Measurements from ENCODE around the gene LRRIQ3.

The LRRIQ3 gene

DNA sequence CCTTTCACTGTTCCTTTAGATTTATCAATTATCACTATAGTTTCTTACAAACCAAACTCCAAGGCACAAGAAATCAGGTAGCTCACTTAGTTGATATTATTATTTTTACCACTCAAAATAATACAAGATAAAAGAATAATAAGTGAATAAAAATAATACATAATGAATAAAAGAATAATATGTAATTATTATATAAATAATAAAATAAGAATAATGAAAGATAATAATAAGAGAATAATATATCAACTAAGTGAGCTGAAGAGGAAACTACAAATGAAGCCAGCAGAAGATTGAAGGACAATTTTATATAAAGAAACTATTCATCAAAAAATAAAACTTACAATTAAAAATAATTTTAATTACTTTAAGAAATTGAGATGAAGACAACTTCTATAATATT, 90.6 kb downstream of the LRRIQ3 start:
- DNase-seq = no peak

- DNase-seq = no peak
Measured at GRCh38 chr1:74091371-74091770, 106.6 kb downstream of the LRRIQ3 start.

GRCh38 chr1:74083128-74083527, 114.8 kb downstream of the LRRIQ3 start:
- no peak for DNase-seq

GRCh38 chr1:74065081-74065480, 132.9 kb downstream of the LRRIQ3 start:
- no peak for DNase-seq

- DNase-seq = no peak
Measured at GRCh38 chr1:74057719-74058118, 140.3 kb downstream of the LRRIQ3 start.

DNA sequence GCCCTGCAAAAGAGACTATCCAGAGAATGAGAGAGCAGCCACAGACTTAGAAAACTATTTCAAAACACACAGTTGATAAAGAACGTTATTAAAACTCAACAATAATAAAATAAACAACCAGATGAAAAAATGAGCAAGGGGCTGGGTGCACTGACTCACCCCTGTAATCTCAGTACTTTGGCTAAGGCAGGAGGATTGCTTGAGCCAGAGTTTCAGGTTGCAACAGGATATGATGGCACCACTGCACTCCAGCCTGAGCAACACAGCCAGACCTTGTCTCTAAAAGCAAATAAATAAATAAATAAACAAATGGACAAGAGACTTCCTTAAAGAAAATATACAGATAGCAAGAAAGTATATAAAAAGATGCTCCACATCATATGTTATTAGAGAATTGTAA, 144.6 kb downstream of the LRRIQ3 start:
- DNase-seq = no peak

GRCh38 chr1:74050386-74050785, 147.6 kb downstream of the LRRIQ3 start:
- no peak for DNase-seq

DNA sequence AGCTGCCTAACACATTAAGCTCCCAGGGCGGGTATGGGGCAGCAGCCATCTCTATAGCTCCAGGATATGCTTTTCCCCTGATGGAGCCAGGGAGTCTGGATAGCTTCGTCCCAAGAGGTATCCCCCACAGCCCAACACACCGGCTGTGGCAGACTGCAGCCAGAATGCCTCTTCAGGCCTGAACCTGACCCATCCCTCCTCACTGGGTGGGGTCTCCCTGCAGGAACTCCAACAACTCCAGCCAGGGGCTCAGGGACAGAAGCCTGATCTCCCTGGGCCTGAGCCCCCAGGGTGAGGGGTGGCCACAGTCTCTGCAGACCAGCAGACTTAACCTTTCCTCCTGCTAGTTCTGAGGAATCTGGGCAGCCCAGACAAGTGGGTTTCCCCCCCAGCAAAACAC, 159.9 kb downstream of the LRRIQ3 start:
- no peak for DNase-seq

DNA sequence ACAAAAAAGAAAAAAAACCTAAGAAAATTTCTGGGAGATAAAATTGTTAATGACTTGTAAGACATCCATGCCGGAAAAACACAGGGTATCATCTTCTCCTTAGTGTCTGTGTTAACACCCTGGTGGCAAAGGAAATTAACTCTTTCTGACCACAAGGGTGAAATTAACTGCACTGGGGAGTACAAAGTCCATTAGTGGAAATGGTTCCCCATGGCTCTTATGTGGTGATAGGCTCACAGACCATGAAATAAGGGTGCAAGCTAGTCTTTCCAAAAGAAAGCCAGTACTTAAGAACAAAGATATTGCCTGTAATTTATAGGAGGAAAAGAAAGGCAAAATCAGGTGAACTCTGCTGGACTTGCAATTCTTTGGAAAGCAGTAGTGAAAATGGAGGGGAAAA, 185.4 kb downstream of the LRRIQ3 start:
- DNase-seq = no peak

GRCh38 chr1:74011736-74012135, 186.2 kb downstream of the LRRIQ3 start:
- DNase-seq = no peak

DNA sequence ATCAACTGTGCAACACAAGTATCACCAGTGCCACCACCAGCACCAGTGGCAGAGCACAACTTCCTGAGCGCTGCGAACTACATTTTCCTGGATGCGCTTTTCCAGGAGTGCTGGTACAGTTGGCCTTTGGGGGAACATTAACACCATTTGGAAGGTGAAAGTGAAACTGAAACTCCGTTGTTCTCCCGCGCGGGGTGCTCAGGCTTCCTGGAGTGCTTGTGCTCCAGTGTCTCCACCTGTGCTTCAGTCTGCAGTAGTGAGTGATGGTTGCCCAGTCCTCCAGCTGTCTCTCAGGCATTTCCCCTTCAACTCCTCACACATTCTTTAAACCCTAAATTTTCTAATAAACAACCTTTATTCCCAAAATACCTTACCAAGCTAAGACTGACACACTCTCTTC, 187.8 kb downstream of the LRRIQ3 start:
- no peak for DNase-seq

DNA sequence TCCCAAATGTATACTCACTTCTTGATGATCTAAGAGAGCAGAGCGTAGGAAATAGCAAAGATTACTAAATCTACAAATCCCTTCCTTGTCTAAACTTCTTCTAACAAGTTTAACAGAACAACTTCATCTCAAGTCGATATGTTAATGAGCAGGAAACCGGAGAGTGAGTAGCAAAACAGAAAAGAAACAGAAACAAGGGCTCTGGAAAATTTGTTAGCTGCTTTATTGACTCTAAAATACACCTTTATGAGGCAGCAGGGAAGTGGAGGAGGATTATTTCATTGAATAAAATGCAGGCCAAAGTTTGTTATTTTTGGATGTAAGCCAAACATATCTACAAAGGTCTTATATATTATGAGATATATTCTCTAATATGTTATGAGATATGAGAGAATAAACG, 192.4 kb downstream of the LRRIQ3 start:
- DNase-seq = no peak

GRCh38 chr1:74003806-74004205, 194.2 kb downstream of the LRRIQ3 start:
- DNase-seq = no peak

DNA sequence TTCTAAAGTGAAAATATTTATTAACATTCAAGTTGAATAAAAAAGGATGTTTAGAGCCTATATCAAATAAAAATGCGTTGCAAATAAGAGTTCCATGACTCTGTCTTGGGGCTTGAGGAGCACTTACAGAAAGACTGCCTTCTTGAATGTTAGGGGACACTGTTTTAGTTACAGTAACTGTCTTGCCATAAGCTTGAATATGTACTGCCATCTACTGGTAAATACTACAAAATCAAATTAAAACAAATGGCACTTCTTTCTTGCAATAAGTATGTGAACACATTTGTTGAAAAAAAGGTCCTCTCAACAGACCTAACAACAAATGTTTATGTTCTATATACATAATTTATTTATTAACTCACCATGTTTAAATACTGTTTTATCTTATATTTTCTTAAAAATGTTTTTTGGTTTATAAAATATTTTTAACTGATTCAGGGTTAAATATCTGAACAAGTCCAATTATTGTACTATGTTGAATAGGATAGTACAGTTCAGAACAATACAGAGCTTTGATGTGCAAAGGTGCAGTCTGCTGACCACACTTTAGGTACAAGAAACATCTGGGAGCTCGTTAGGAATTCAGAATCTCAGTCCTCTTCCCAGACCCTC, 199.5 kb downstream of the LRRIQ3 start:
- DNase-seq = peak; percentile 43 to 46

GRCh38 chr1:73980324-73981040, 217.5 kb downstream of the LRRIQ3 start:
- DNase-seq = no peak

DNA sequence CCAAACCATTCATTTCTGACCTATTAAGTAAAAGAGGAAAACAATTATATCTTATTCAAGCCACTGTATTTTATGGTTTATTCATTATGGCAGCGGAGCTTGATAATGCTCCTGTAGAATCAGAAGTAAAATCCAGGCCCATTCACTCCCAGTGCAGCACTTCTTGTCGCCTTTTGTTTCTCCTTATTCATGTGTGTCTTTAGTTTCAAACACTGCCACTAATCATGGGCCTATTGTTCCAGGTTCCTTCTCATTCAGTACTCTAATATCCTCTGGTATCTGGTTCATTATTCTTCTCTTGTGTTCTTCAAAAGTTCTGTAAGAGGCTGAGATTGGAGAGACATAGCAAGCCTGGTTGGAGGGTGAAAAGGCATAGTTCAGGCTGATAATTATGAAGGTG, 218.3 kb downstream of the LRRIQ3 start:
- no peak for DNase-seq

DNA sequence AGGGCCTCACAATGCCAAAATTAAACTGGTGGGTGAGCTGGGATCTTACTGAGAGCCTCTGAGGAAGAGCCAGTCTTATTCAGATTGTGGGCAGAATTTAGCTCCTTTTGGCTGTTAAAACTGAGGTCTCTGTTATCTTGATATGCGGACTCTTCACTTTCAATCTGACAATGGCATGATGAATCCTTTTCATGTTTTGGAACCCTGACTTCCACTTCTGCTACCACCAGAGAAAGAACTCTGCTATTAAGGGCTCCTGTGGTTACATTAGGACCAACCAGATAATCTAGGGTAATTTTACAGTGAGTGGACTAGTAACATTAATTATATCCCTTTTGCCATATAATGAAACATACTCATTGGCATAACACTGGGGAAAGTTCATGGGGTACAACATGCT, 219.0 kb downstream of the LRRIQ3 start:
- DNase-seq = no peak

All from AML-193 (cell line).